SK-N-SH (cell line): ENCODE measurements around the gene UBN1. TPM values are rescaled to one million over a fixed set of nuclear protein-coding genes. Genes with fewer than 3 reads are reported as not detected.

Source experiments
- CTCF ChIA-PET: fragments of 300-600, 350-600 bp; formaldehyde crosslinking; extraction: SDS; loops from one replicate; lab custom pipeline; 2021; lab: Yijun Ruan, JAX
- POLR2A ChIA-PET: fragments of 350-600 bp; sonication (Branson Sonifier 250); formaldehyde crosslinking; extraction: SDS; loops from one replicate; lab custom pipeline; 2020; ENCODE audit warnings: antibody characterized with exemption, inconsistent platforms; lab: Yijun Ruan, JAX
- DNase-seq: peaks from one replicate; pipeline ENCODE4 v3.0.0; 2012
- H2AFZ ChIP-seq: fragments of 200-600 bp; sonication (generic); 2 replicates; pipeline ENCODE4 v1.8.1; 2016; ENCODE audit warnings: antibody characterized with exemption, mild to moderate bottlenecking, low read depth
- H3F3A ChIP-seq: fragments of 200-600 bp; sonication (generic); replicated peaks from 2 replicates; pipeline ENCODE3; 2016; ENCODE audit warnings: antibody characterized with exemption, mild to moderate bottlenecking; ENCODE audit not compliant: insufficient read depth
- H3K27ac ChIP-seq, 2 experiments: fragments of 200-500 bp in 1 of 2; fragments of 200-600 bp in 1 of 2; sonication (Bioruptor generic) in 1 of 2; sonication (generic), shearing (Covaris generic) in 1 of 2; 2 replicates each; pipeline versions ENCODE4 v1.5.1 to v1.6.1; 2014 to 2016; ENCODE audit warnings: low read depth in 2 of 2, inconsistent platforms in 1 of 2, low read length in 1 of 2, mild to moderate bottlenecking in 1 of 2, mixed read lengths in 1 of 2
- H3K27me3 ChIP-seq: fragments of 200-600 bp; sonication (generic), shearing (Covaris generic); 2 replicates; pipeline ENCODE4 v1.6.1; 2016; ENCODE audit warnings: mixed run types; ENCODE audit not compliant: insufficient read depth
- H3K36me3 ChIP-seq, 2 experiments: fragments of 200-500 bp in 1 of 2; fragments of 200-600 bp in 1 of 2; sonication (Bioruptor generic) in 1 of 2; sonication (generic) in 1 of 2; replicated peaks in 1 of 2; 2 replicates each; pipeline versions ENCODE3 to v1.5.1; 2014 to 2016; ENCODE audit warnings: low read length in 1 of 2, mild to moderate bottlenecking in 1 of 2; ENCODE audit not compliant: insufficient read depth in 2 of 2, control insufficient read depth in 1 of 2
- H3K4me1 ChIP-seq, 2 experiments: fragments of 200-500 bp in 1 of 2; fragments of 200-600 bp in 1 of 2; sonication (Bioruptor generic) in 1 of 2; sonication (generic), shearing (Covaris generic) in 1 of 2; 2 replicates each; pipeline versions ENCODE4 v1.5.1 to v1.6.1; 2014 to 2016; ENCODE audit warnings: low read depth in 1 of 2, low read length in 1 of 2, mixed run types in 1 of 2; ENCODE audit not compliant: insufficient read depth in 2 of 2, control insufficient read depth in 1 of 2
- H3K4me2 ChIP-seq: fragments of 200-600 bp; sonication (generic), shearing (Covaris generic); 2 replicates; pipeline ENCODE4 v1.6.1; 2017; ENCODE audit warnings: mixed run types
- H3K4me3 ChIP-seq, 2 experiments: fragments of 200-500 bp in 1 of 2; fragments of 200-600 bp in 1 of 2; sonication (Bioruptor generic) in 1 of 2; sonication (generic), shearing (Covaris generic) in 1 of 2; 2 replicates each; pipeline versions ENCODE4 v1.5.1 to v1.8.1; 2014 to 2016; ENCODE audit warnings: low read depth in 2 of 2, inconsistent platforms in 1 of 2, low read length in 1 of 2, mild to moderate bottlenecking in 1 of 2, mixed read lengths in 1 of 2, moderate library complexity in 1 of 2
- H3K79me2 ChIP-seq: fragments of 200-600 bp; sonication (generic); 2 replicates; pipeline ENCODE4 v1.8.1; 2017; ENCODE audit warnings: mild to moderate bottlenecking; ENCODE audit not compliant: insufficient read depth
- H3K9ac ChIP-seq: fragments of 200-600 bp; sonication (generic); 2 replicates; pipeline ENCODE4 v1.6.1; 2017; ENCODE audit warnings: mixed run types
- H3K9me2 ChIP-seq: fragments of 200-600 bp; sonication (generic); 2 replicates; pipeline ENCODE4 v1.6.1; 2017; ENCODE audit warnings: mixed run types
- H3K9me3 ChIP-seq: fragments of 200-600 bp; sonication (generic); 2 replicates; pipeline ENCODE4 v1.6.1; 2017; ENCODE audit warnings: mixed run types, mild to moderate bottlenecking, moderate library complexity
- H4K20me1 ChIP-seq: fragments of 200-600 bp; sonication (generic); 2 replicates; pipeline ENCODE4 v1.6.1; 2017; ENCODE audit warnings: mild to moderate bottlenecking, mixed run types; ENCODE audit not compliant: insufficient read depth
- ELF1 ChIP-seq: IDR thresholded peaks from 2 replicates; pipeline ENCODE4 v1.4.0; 2012
- EP300 ChIP-seq, 2 experiments: IDR thresholded peaks; 2 replicates each; pipeline versions ENCODE4 v1.4.0 to v1.6.1; 2012; ENCODE audit warnings: borderline replicate concordance in 1 of 2, low read depth in 1 of 2, low read length in 1 of 2
- EZH2phosphoT487 ChIP-seq: fragments of 200-600 bp; sonication (generic); IDR thresholded peaks from 2 replicates; pipeline ENCODE4 v1.6.1; 2017; ENCODE audit warnings: low read depth, mixed run types, mild to moderate bottlenecking, antibody characterized with exemption, moderate library complexity, borderline replicate concordance
- FOXJ3 ChIP-seq: sonication (generic); formaldehyde crosslinking; IDR thresholded peaks from 2 replicates; pipeline ENCODE4 v1.5.1; 2020; ENCODE audit warnings: mild to moderate bottlenecking, missing genetic modification reagents
- GABPA ChIP-seq: IDR thresholded peaks from 2 replicates; pipeline ENCODE4 v1.4.0; 2012; ENCODE audit warnings: low read depth, mild to moderate bottlenecking
- JUND ChIP-seq: IDR thresholded peaks from 2 replicates; pipeline ENCODE4 v1.4.0; 2012
- MXI1 ChIP-seq: IDR thresholded peaks from 2 replicates; pipeline ENCODE4 v1.6.1; 2012; ENCODE audit warnings: mild to moderate bottlenecking, low read depth, low read length, improper control_type of control experiment
- NFIC ChIP-seq: IDR thresholded peaks from 2 replicates; pipeline ENCODE4 v1.4.0; 2012; ENCODE audit warnings: borderline replicate concordance
- NRF1 ChIP-seq: IDR thresholded peaks from 2 replicates; pipeline ENCODE4 v1.6.1; 2012; ENCODE audit warnings: low read depth, mild to moderate bottlenecking, low read length
- RCOR1 ChIP-seq: fragments of 150-350 bp; IDR thresholded peaks from 2 replicates; pipeline ENCODE4 v1.6.1; 2017; ENCODE audit warnings: antibody characterized with exemption, low read length
- RXRA ChIP-seq: IDR thresholded peaks from 2 replicates; pipeline ENCODE4 v1.4.0; 2012; ENCODE audit warnings: low read depth, mild to moderate bottlenecking, borderline replicate concordance
- TCF12 ChIP-seq: IDR thresholded peaks from 2 replicates; pipeline ENCODE4 v1.4.0; 2012
- TEAD4 ChIP-seq: IDR thresholded peaks from 2 replicates; pipeline ENCODE4 v1.4.0; 2012; ENCODE audit warnings: mild to moderate bottlenecking, borderline replicate concordance; ENCODE audit not compliant: insufficient read depth
- WGBS: methylation state at CpG from one replicate; pipeline ENCODE4 v1.1.6; 2017; ENCODE audit warnings: low lambda C conversion rate; 5-methylcytosine and 5-hydroxymethylcytosine counted together
- polyA plus RNA-seq, 3 experiments: library from polyadenylated mRNA; depleted of rRNA; stranded (reverse); fragments of >200 nt; gene quantifications; 2 replicates each; pipeline ENCODE4 v1.2.3, GENCODE V29; 2012
- TF ChIP-seq, protein P1 (sequence below): IDR thresholded peaks from 2 replicates; pipeline ENCODE4 v1.4.0; 2012; ENCODE audit warnings: low read depth, borderline replicate concordance
- TF ChIP-seq, protein P2 (sequence below): fragments of 150-350 bp; IDR thresholded peaks from 2 replicates; pipeline ENCODE4 v1.6.1; 2017; ENCODE audit warnings: antibody characterized with exemption, low read length, low read depth, borderline replicate concordance
- TF ChIP-seq, protein P3 (sequence below): IDR thresholded peaks from 2 replicates; pipeline ENCODE4 v1.6.1; 2012; ENCODE audit warnings: mild to moderate bottlenecking, low read depth, low read length, moderate library complexity
- TF ChIP-seq, protein P4 (sequence below): IDR thresholded peaks from 2 replicates; pipeline ENCODE4; 2012

The UBN1 gene
- polyA plus RNA-seq, 1 of the 3 experiments (the other 2 are of a cell fraction) = 10.9 TPM

DNA sequence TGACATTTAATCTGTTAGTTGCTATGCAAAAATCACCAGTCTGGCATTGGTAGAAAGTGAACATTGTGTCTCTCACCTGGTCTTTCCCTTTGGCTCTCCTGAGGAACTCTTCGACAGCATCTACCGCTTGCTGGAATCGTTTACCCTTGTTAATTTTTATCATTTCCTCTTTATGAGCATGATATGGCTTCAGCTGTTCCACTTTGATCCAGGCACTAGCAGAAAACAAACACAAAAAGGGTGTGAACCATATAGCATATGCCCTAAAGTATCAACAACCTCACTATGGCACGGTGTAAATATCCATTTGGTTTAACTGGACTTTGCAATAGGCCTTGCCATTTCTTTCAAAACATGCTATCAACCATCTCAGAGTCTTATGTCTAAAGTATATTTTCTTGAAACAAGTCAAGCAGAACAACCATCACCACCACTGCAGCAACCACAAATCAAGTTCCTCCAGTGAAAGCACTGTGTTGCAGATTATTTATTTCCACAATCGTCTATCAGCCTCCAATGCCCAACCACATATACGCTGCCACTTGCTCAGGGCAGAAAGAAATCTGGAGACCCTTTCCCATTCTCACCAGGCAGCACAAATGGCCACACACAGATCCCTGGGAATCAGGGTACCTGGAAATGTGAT is 14.5 kb upstream of the UBN1 start:
- no peak overlapping the region for H3K4me3 ChIP-seq
- no peak overlapping the region for H3K9ac ChIP-seq
- ChIA-PET POLR2A (no interaction called here), CTCF (interaction anchor here (1.4 kb wide), 1 partner anchor 123 kb away, joined by 4 read pairs; no protein-coding TSS in a partner anchor)
- 90% methylated on average over 6 of the region's 6 CpGs for WGBS
- H3K27me3 ChIP-seq = no peaks in the 10 kb centered on the region
- peaks cover 31 to 57% of the 10 kb centered on the region in 2 experiments for H3K36me3 ChIP-seq
- peaks cover 0 to 2% of the 10 kb centered on the region in 2 experiments; a peak in 1 of 4 replicates for H3K4me1 ChIP-seq
- H3K4me2 ChIP-seq = no peak overlapping the region
- no peak for TF ChIP-seq ELF1
- no peak for TF ChIP-seq FOXJ3 (CRISPR knock-in tag)
- TF ChIP-seq RCOR1 = no peak
- TF ChIP-seq, protein P1, sequence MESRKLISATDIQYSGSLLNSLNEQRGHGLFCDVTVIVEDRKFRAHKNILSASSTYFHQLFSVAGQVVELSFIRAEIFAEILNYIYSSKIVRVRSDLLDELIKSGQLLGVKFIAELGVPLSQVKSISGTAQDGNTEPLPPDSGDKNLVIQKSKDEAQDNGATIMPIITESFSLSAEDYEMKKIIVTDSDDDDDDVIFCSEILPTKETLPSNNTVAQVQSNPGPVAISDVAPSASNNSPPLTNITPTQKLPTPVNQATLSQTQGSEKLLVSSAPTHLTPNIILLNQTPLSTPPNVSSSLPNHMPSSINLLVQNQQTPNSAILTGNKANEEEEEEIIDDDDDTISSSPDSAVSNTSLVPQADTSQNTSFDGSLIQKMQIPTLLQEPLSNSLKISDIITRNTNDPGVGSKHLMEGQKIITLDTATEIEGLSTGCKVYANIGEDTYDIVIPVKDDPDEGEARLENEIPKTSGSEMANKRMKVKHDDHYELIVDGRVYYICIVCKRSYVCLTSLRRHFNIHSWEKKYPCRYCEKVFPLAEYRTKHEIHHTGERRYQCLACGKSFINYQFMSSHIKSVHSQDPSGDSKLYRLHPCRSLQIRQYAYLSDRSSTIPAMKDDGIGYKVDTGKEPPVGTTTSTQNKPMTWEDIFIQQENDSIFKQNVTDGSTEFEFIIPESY = no peak
- TF ChIP-seq TCF12 = no peak
- no peak for TF ChIP-seq JUND
- no peak overlapping the region for H2AFZ ChIP-seq
- H3K9me3 ChIP-seq = no peaks in the 10 kb centered on the region
- H3K9me2 ChIP-seq = no peaks in the 10 kb centered on the region
- no peak for DNase-seq
- peaks cover 28% of the 10 kb centered on the region for H3K79me2 ChIP-seq
- H3K27ac ChIP-seq = no peak overlapping the region
- 0 out of 2 replicates have a peak, but pooled peaks cover 7% of the 10 kb centered on the region for H4K20me1 ChIP-seq
- H3F3A ChIP-seq = peaks cover 4% of the 10 kb centered on the region

DNA sequence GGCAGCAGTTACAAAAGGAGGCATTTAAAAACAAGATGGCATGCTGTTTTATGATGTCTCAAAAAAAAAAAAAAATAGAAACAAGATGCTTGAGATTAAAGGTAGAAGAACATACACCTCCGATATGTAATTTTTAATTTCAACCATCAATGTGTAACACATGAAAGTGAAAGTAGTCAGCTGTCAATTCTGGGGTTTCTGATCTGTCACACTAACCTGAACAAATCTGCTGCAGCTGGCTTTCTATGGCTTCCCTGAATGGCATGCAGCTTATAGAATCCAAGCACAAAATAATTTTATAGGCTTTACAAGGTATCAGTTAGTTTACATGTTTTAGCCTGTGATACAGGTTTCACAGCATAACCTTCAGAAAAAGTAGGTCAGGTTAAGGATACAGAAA is 13.7 kb upstream of the UBN1 start:
- no peak overlapping the region for H3K9ac ChIP-seq
- H3K36me3 ChIP-seq = peaks cover 25 to 57% of the 10 kb centered on the region in 2 experiments
- H4K20me1 ChIP-seq = 0 out of 2 replicates have a peak, but pooled peaks cover 7% of the 10 kb centered on the region
- H3K4me2 ChIP-seq = no peak overlapping the region
- ChIA-PET POLR2A (interaction anchor here (0.7 kb wide), 1 partner anchor 403 kb away, joined by 3 read pairs; no protein-coding TSS in a partner anchor), CTCF (interaction anchor here (0.9 to 1.4 kb wide), 2 partner anchors 8 to 123 kb away, joined by 3 to 4 read pairs; no protein-coding TSS in a partner anchor)
- 100% methylated on average over 1 of the region's 1 CpG for WGBS
- H3K4me1 ChIP-seq = peaks cover 0 to 2% of the 10 kb centered on the region in 2 experiments; a peak in 1 of 4 replicates
- DNase-seq = no peak
- H3K79me2 ChIP-seq = peaks cover 34% of the 10 kb centered on the region
- H2AFZ ChIP-seq = no peak overlapping the region
- H3K27me3 ChIP-seq = no peaks in the 10 kb centered on the region
- H3K27ac ChIP-seq = no peak overlapping the region
- H3K4me3 ChIP-seq = no peak overlapping the region
- peaks cover 4% of the 10 kb centered on the region for H3F3A ChIP-seq
- H3K9me2 ChIP-seq = no peaks in the 10 kb centered on the region
- no peaks in the 10 kb centered on the region for H3K9me3 ChIP-seq
- TF ChIP-seq, protein P2, sequence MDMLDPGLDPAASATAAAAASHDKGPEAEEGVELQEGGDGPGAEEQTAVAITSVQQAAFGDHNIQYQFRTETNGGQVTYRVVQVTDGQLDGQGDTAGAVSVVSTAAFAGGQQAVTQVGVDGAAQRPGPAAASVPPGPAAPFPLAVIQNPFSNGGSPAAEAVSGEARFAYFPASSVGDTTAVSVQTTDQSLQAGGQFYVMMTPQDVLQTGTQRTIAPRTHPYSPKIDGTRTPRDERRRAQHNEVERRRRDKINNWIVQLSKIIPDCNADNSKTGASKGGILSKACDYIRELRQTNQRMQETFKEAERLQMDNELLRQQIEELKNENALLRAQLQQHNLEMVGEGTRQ = no peak
- no peak for TF ChIP-seq GABPA
- no peak for TF ChIP-seq EP300 (IDR thresholded peaks at IDR 0.05; ENCODE audit: borderline replicate concordance in 1 of 2, low read depth in 1 of 2, low read length in 1 of 2)
- no peak for TF ChIP-seq NRF1
- TF ChIP-seq EZH2phosphoT487 = no peak
- no peak for TF ChIP-seq MXI1
- TF ChIP-seq, protein P3, sequence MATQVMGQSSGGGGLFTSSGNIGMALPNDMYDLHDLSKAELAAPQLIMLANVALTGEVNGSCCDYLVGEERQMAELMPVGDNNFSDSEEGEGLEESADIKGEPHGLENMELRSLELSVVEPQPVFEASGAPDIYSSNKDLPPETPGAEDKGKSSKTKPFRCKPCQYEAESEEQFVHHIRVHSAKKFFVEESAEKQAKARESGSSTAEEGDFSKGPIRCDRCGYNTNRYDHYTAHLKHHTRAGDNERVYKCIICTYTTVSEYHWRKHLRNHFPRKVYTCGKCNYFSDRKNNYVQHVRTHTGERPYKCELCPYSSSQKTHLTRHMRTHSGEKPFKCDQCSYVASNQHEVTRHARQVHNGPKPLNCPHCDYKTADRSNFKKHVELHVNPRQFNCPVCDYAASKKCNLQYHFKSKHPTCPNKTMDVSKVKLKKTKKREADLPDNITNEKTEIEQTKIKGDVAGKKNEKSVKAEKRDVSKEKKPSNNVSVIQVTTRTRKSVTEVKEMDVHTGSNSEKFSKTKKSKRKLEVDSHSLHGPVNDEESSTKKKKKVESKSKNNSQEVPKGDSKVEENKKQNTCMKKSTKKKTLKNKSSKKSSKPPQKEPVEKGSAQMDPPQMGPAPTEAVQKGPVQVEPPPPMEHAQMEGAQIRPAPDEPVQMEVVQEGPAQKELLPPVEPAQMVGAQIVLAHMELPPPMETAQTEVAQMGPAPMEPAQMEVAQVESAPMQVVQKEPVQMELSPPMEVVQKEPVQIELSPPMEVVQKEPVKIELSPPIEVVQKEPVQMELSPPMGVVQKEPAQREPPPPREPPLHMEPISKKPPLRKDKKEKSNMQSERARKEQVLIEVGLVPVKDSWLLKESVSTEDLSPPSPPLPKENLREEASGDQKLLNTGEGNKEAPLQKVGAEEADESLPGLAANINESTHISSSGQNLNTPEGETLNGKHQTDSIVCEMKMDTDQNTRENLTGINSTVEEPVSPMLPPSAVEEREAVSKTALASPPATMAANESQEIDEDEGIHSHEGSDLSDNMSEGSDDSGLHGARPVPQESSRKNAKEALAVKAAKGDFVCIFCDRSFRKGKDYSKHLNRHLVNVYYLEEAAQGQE = no peak
- TF ChIP-seq, protein P1 = no peak
- TF ChIP-seq TEAD4 = no peak
- no peak for TF ChIP-seq RXRA
- no peak for TF ChIP-seq NFIC
- TF ChIP-seq, protein P4, sequence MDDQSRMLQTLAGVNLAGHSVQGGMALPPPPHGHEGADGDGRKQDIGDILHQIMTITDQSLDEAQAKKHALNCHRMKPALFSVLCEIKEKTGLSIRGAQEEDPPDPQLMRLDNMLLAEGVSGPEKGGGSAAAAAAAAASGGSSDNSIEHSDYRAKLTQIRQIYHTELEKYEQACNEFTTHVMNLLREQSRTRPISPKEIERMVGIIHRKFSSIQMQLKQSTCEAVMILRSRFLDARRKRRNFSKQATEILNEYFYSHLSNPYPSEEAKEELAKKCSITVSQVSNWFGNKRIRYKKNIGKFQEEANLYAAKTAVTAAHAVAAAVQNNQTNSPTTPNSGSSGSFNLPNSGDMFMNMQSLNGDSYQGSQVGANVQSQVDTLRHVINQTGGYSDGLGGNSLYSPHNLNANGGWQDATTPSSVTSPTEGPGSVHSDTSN = no peak
